Inferior parietal cortex (tissue), 1 donor: ENCODE results near the gene ANKRD65.
A peak's percentile ranks its signal among the peaks of the same experiment; 100 is the strongest.
"Not testable (repeated sequence)": the region's sequence is repeated elsewhere in the genome, so short reads cannot be mapped to it uniquely, and the experiment has no call there.

Experiments used
- DNase-seq: peaks from one replicate; pipeline ENCODE4 v3.0.0-alpha.2; 2016; ENCODE audit errors: extremely low spot score

Gene ANKRD65

GRCh38 chr1:1430992-1431844 is 10.1 kb upstream of the ANKRD65 start:
- no peak for DNase-seq

- no peak for DNase-seq
Measured at GRCh38 chr1:1430114-1430982, 9.3 kb upstream of the ANKRD65 start.

DNA sequence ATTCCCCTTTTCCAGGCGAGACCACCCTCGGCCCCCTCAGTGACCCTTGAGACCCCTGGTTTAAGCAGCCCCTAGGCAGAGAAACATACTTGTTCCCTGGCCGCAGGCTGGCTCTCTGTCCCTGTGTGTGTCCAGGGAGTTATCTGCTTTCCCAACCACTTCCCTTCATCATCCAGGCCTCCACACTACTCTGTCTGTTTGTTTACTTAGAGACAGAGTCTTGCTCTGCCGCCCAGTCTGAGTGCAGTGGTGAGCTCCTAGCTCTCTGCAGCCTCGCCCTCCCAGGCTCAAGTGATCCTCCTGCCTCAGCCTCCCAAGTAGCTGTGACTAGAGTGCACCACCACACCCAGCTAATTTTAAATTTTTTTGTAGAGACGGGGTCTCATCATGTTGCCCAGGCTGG is 8.6 kb upstream of the ANKRD65 start:
- no peak for DNase-seq

DNA sequence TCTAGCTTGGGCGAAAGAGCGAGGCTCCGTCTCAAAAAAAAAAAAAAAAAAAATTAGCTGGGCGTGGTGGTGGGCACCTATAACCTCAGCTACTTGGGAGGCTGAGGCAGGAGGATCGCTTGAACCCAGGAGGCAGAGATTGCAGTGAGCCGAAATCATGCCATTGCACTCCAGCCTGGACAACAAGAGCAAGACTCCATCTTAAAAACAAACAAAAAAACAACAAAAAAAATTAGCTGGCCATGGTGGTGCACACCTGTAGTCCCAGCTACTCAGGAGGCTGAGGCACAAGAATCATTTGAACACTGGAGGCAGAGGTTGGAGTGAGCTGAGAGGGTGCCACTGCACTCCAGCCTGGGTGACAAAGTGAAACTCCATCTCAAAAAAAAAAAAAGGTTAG is 7.9 kb upstream of the ANKRD65 start:
- DNase-seq = not testable (repeated sequence)

DNA sequence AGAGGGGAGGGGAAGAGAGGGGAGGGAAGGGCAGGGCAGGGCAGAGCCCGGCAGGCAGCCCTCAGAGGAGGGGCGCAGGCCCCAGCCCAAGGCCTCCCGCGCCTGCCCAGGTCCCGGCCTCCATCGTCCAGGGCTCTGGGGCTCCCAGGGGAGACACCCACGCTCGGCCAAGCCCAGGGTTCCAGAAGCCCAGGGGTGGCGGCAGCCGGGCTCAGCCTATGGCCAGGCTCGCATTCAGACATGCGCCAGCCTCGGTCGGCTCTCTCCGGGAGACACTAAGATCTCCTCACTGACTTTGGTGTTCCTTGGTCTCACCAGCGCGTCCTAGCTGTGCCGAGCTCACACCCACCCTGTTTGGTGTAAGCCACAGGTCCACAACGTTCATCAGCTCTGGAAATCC is 7.1 kb upstream of the ANKRD65 start:
- no peak for DNase-seq

DNA sequence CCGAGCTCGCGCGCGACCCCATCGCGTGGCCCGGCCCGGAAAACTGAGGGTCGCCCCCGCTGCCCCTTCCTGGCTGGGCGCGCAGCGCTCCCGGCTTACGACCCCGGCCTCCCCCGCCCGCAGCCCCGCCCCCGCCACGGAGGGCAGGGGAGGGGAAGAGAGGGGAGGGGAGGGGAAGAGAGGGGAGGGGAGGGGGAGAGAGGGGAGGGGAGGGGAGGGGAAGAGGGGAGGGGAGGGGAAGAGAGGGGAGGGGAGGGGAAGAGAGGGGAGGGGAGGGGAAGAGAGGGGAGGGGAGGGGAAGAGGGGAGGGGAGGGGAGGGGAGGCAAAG is 6.7 kb upstream of the ANKRD65 start:
- no peak for DNase-seq

DNA sequence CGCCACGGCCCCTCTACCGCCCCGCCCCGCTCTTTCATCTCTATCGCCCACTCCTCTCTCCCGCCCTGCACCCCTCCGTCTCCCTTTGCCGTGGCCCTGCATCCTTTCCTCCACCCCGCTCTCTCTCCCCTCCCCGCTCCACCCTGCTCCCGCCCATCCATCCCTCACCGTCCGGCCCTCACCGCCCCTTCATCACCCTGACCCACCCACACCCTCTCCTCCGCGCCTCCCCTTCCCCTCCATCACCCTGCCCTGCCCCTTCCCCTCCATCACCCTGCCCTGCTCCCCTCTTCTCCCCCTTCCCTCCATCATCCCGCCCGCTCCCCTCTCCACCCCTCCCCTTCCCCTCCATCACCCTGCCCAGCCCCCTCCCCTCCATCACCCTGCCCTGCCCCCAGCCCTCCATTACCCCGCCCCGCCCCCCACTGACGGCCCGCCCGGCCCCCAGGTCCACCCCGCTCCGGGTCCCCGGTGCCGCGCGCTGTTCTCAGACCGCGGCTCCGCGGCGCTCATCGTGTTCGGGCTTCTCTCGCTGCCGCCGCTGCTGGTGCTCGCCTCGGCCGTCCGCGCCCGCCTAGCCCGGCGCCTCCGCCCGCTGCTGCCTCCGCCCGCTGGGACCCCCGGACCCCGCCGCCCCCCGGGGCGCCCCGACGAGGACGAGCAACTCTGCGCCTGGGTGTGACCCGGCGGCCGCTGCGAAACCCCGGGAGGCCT is 6.2 kb upstream of the ANKRD65 start:
- no peak for DNase-seq

GRCh38 chr1:1426496-1427105 is 5.5 kb upstream of the ANKRD65 start:
- peak; percentile 55 for DNase-seq

DNA sequence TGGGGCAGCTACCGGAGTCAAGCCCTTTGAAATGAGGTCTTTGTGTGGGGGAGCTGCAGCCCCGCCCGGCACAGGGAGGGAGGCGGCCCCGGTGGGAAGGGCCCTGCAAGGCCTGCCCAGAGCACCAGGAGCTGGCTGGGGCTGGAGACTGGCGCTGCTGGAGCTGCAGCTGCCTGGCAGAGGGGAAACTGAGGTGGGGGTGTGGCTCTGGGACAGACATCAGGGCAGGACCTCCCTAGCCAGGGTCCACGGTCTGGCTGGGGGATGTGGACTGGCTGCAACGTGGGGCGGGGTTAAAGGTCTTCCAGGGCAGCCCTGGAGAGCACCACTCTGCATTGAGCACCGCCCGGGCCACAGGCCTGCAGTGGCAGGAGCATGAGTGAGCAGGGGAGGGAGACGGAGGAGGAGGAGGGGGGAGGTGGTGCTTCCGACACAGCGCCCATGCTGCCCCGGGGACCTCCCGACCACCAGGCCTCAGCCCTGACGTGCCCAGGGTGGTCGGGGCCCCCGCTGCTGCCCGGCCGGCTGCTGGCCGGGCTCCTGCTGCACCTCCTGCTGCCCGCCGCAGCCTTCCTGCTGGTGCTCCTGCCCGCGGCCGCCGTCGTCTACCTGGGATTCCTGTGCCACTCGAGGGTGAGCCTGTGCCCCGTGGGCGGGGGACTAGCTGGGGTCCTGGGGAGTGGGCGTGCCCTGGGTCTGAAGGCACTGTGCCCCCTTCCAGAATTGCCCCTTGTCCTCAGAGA is 4.8 kb upstream of the ANKRD65 start:
- peak; percentile 51 for DNase-seq

GRCh38 chr1:1425426-1425752 is 4.3 kb upstream of the ANKRD65 start:
- no peak for DNase-seq

DNA sequence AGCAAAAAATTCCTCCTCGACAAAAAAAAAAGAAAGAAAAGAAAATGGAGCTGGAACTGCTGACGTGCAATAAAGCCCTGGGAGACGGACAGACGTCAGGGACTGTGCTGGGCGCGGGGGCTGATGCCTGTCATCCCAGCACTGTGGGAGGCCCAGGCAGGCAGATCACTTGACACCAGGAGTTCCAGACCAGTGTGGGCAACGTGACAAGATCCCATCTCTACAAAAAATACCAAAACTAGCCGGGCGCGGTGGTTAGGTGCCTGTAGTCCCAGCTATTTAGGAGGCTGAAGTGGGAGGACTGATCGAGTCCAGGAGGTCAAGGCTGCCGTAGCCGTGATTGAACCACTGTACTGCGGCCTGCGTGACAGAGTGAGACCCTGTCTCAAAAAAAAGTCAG is 3.6 kb upstream of the ANKRD65 start:
- DNase-seq = no peak

DNA sequence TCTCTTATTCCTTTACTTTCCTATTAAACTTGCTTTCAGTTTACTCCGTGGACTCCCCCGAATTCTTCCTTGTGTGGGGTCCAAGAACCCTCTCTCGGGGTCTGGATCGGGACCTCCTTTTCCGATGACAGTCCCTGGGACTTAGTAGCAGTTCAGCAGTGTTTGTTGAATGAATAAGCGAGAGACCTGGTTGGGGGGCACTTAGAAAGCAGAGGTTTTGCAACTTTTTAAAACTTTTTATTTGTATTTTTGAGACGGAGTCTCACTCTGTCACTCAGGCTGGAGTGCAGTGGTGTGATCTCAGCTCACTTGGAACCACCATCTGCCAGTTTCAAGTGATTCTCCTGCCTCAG is 2.1 kb upstream of the ANKRD65 start:
- no peak for DNase-seq

- DNase-seq = no peak
Measured at GRCh38 chr1:1422465-1423244, 1.6 kb upstream of the ANKRD65 start.

- no peak for DNase-seq
Measured at GRCh38 chr1:1421907-1422464, 910 bp upstream of the ANKRD65 start.

DNA sequence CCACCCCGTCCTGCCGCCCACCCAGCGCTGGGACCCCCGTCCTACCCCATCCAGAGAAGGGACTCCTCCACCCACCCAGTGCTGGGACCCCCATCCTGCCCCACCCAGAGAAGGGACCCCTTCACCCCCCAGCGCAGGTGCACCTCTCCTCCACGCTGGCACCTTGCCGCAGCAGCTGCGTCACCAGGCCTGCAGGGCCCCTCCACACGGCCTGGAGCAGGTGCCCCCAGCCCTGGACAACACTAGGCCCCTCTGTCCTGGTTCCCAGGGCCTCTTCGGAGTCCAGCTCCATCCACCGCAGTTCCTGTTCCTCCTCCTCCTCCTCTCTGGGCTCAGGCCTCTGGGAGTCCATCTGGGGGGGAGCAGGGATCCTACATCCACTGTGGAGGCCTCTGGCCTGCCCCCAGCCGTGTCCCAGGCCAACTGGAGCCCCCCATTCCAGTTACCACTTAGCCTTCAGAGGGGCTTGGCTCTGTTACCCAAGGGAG is 378 bp downstream of the ANKRD65 start:
- DNase-seq = no peak

GRCh38 chr1:1419813-1420653 is 1.0 kb downstream of the ANKRD65 start:
- DNase-seq = no peak

DNA sequence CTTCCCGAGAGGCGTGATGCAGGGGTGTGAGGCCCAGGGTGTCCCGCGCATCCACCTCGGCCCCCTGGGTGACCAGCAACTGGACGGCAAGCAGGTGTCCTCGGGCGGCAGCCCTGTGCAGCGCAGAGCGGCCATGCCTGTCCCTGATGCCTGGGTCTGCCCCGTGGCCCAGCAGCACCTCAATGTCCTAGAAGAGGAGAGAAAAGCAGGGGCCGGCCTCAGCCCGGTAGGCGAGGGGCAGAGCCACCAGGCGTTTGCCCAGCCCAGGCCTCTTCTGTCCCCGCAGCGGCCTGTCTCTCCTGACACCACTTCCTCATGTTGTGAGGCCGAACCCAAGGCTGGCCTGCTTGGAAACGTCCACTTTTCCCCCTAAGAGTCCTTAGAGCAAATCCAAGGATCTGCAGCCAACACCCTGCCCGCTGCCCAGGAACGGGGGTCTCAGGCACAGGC is 1.7 kb downstream of the ANKRD65 start:
- DNase-seq = no peak

DNA sequence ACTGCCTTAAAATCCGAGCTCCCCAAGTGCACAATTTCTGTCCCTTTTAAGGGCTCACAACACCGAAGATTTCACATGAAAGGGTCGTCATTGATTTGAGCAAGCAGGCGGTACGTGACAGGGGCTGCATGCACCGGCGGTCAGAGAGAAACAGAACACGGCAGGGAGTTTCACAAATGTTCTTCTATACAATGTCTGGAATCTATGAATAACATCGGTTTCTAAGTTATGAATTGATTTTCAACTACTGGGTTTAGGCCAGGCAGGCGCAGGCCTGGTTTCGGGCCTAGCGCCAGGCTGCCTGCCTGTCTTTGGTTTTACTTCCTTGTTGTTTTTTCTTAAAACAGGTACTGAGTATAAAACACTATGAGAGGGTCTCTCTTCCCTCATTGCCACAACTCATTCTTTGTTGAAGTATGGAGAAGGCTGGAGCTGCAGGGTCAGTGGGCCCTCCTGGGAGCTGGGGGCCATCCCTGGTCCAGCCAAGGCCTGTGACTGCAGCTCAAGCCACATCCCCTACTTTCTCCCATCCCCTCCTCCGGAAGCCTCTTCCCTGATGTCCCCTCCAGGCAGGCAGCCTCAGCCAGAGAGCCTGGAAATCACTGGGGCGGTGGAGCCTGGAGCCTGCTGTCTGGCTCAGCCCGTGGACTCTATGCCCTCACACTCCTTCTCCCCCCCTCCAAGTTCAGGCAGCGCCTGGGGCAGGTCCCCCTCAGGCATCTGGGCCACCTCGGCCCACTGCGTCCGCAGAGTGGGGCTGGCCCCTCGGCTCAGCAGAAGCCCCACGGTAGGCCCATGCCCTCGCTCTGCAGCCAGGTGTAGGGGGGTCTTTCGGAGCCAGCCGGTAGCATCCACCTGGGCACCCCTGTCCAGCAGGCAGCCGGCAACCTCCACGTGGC is 2.4 kb downstream of the ANKRD65 start:
- DNase-seq = no peak
